Skeletal muscle tissue (tissue), 4 donors: Measurements from ENCODE around the gene DYDC1. TPM values are rescaled to one million over a fixed set of nuclear protein-coding genes. Genes with fewer than 3 reads are reported as not detected.
"Not testable (repeated sequence)": the region's sequence is repeated elsewhere in the genome, so short reads cannot be mapped to it uniquely, and the experiment has no call there.

Experiments
- H3K27ac ChIP-seq: one replicate; pipeline ENCODE4 v1.7.0; 2013; ENCODE audit warnings: mild to moderate bottlenecking, low read depth, low read length, inconsistent platforms
- H3K27me3 ChIP-seq, 3 donors: one replicate each; pipeline ENCODE4 v1.7.0; 2013; ENCODE audit warnings: low read length in 3 of 3; ENCODE audit not compliant: control insufficient read depth in 3 of 3, insufficient read depth in 3 of 3
- H3K36me3 ChIP-seq, 3 donors: one replicate each; pipeline ENCODE4 v1.7.0; 2013; ENCODE audit warnings: low read length in 3 of 3; ENCODE audit not compliant: control insufficient read depth in 3 of 3, insufficient read depth in 3 of 3
- H3K4me1 ChIP-seq, 3 donors: one replicate each; pipeline ENCODE4 v1.7.0; 2013; ENCODE audit warnings: low read length in 3 of 3, mild to moderate bottlenecking in 3 of 3; ENCODE audit not compliant: control insufficient read depth in 3 of 3, insufficient read depth in 3 of 3
- H3K4me3 ChIP-seq, 3 donors: one replicate each; pipeline ENCODE4 v1.7.0; 2013; ENCODE audit warnings: low read length in 3 of 3
- H3K9ac ChIP-seq, 3 donors: one replicate each; pipeline ENCODE4 v1.7.0; 2013; ENCODE audit warnings: low read length in 3 of 3, mild to moderate bottlenecking in 3 of 3, moderate library complexity in 2 of 3, low read depth in 1 of 3
- H3K9me3 ChIP-seq, 3 donors: one replicate each; pipeline ENCODE4 v1.7.0; 2013; ENCODE audit warnings: low read length in 3 of 3; ENCODE audit not compliant: control insufficient read depth in 3 of 3
- total RNA-seq: library from RNA; depleted of rRNA; stranded (reverse); fragments of >200 nt; gene quantifications from one replicate; pipeline ENCODE4 v1.2.3, GENCODE V29; 2014
- donor health status: Osteomylitis.

DYDC1 gene
- total RNA-seq, 1 donor from 2014 or later = not detected

DNA sequence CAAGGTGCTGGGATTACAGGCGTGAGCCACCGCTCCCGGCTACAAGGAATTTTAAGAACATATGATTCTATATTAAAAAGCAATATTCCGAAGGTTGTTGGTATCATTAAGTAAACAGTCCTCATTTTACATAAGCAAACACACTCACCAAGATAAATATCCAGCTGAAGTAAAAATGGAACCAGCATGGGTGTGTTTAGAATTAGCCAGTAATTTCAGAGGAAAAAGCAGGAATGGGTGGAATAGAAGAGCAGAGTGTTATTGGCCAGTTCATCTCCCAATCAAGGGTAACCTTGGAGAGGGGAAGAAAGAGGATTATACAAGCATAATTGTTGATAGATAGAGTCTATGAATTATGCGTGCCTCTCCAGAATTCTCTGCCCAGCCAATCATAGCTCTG lies 35.4 kb downstream of the DYDC1 start:
- H3K9ac ChIP-seq = no peak overlapping the region
- H3K27ac ChIP-seq = no peak overlapping the region
- no peak overlapping the region for H3K4me3 ChIP-seq
- no peaks in the 10 kb centered on the region for H3K9me3 ChIP-seq
- no peaks in the 10 kb centered on the region for H3K4me1 ChIP-seq
- peaks cover 0 to 3% (median 0%) of the 10 kb centered on the region in 3 donors for H3K27me3 ChIP-seq
- H3K36me3 ChIP-seq = no peaks in the 10 kb centered on the region

DNA sequence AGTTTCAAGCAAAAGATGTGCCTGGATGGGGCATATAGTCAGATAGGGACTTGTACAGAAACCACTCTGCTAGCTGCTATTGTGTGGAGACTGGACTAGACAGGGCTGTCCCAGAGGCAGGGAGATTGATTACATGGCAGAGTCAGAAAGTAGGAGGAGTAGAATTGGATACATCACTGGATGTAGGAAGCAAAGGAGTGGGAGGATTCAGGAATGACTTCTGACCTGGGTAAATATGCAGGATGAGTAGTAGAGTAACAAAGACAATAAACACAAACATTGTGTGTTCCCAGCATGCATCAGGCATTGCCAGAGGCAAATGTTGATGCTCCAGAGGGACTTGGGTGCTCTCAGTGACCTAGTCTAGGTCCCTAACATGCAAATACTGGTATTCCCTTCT lies 36.2 kb downstream of the DYDC1 start:
- Histone ChIP-seq H3K4me3 (no peak overlapping the region), H3K4me1 (no peaks in the 10 kb centered on the region), H3K9me3 (no peaks in the 10 kb centered on the region), H3K9ac (no peak overlapping the region), H3K36me3 (no peaks in the 10 kb centered on the region), H3K27ac (no peak overlapping the region), H3K27me3 (peaks cover 0 to 3% (median 0%) of the 10 kb centered on the region in 3 donors)

DNA sequence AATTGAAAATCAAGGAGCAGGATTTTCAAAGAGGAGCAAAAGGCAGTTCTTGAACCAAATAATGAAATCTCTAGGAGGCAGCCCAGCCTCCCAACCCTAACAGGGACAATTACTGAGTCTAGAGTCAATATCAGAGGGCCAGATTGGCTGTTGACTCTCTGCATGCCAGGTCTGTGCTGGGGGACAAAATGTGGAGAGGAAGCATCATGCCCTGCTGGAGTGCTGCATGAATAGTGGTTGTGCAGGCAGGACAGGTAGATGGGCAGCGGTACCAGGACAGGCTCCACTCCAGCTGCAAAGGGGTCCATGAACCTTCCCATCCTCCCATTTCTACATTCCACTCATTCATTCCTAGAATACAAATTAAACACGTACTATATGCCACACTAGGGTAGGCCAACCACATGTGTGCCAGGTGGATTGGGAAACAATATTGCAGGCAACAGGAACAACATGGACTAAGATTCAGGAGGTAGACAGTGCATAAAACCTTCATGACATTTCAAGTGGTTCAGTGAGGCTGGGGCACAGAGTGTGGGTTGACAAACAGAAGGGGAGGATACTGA lies 36.7 kb downstream of the DYDC1 start:
- Histone ChIP-seq H3K27me3 (peaks cover 0 to 3% (median 0%) of the 10 kb centered on the region in 3 donors), H3K36me3 (no peaks in the 10 kb centered on the region), H3K9ac (no peak overlapping the region), H3K9me3 (no peaks in the 10 kb centered on the region), H3K4me3 (no peak overlapping the region), H3K27ac (no peak overlapping the region), H3K4me1 (no peaks in the 10 kb centered on the region)

DNA sequence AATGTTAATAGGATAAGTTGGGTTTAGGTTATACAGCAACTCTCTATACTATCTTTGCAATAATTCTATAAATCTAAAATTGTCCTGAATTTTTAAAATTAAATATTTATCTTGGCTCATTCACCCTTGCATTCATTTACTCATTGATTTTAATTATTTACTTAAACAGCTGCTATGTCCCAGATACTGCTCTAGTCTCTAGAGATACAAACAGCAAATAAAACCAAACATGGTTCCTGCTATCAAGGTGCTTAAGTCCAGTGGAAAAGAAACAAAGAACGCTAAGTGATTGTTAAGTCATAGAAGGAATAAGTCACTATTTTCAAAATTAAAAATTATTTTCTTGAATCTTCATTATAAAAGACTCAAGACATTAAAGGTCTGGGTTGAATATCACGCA lies 37.2 kb downstream of the DYDC1 start:
- no peak overlapping the region for H3K27ac ChIP-seq
- H3K4me1 ChIP-seq = no peaks in the 10 kb centered on the region
- peaks cover 0 to 3% (median 0%) of the 10 kb centered on the region in 3 donors for H3K27me3 ChIP-seq
- H3K4me3 ChIP-seq = no peak overlapping the region
- H3K9ac ChIP-seq = no peak overlapping the region
- no peaks in the 10 kb centered on the region for H3K9me3 ChIP-seq
- no peaks in the 10 kb centered on the region for H3K36me3 ChIP-seq

DNA sequence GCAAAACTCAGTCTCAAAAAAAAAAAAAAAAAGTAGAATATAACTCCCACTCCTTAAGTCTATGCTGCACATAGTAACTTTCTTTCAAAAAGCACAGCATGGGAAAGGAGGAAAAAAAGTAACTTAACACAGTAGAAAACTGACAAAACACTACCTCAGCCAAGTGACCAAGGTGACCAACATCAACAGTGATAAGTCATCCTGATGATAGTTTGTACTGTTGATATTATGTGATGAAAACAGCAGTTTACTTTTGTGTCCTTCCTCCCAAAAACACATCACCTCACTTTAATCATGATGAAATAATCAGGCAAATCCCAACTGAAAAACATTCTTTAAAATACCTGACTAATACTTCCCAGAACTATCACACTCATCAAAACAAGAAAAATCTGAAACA lies 37.8 kb downstream of the DYDC1 start:
- Histone ChIP-seq H3K27ac (no peak overlapping the region), H3K4me1 (no peaks in the 10 kb centered on the region), H3K27me3 (peaks cover 0 to 3% (median 0%) of the 10 kb centered on the region in 3 donors), H3K9ac (no peak overlapping the region), H3K36me3 (no peaks in the 10 kb centered on the region), H3K9me3 (no peaks in the 10 kb centered on the region), H3K4me3 (no peak overlapping the region)

DNA sequence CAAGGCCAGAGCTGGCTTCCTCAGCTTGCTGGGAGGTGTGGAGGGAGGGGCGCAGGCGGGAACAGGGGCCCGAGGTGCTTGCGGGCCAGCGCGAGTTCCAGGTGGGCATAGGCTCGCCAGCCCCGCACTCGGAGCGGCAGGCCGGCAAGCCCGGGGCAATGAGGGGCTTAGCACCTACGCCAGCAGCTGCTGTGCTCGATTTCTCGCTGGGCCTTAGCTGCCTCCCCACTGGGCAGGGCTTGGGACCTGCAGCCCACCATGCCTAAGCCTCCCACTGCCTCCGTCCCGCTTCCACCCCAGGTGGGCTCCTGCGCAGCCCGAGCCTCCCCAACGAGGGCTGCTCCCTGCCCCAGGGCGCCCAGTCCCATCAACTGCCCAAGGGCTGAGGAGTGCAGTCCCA lies 41.2 kb downstream of the DYDC1 start:
- Histone ChIP-seq H3K4me3 (no peak overlapping the region), H3K36me3 (no peaks in the 10 kb centered on the region), H3K27me3 (peaks cover 0 to 3% (median 0%) of the 10 kb centered on the region in 3 donors), H3K9me3 (no peaks in the 10 kb centered on the region), H3K9ac (no peak overlapping the region), H3K27ac (no peak overlapping the region), H3K4me1 (no peaks in the 10 kb centered on the region)

DNA sequence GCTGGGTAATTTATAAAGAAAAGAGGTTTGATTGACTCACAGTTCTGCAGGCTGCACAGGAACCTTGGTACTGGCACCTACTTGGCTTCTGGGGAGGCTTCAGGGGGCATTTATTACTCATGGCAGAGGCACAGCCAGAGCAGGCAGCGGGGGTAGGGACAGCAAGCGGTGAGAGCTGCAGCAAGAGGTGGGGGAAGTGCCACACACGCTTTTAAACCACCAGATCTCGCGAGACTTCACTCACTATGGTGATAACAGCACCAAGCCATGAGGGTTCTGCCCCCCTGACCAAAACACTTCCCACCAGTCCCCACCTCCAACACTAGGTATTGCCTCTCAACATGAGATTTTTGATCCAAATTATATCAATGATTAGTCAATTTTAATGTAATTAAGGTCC lies 43.0 kb downstream of the DYDC1 start:
- no peaks in the 10 kb centered on the region for H3K36me3 ChIP-seq
- no peaks in the 10 kb centered on the region for H3K27me3 ChIP-seq
- no peak overlapping the region for H3K4me3 ChIP-seq
- H3K9ac ChIP-seq = no peak overlapping the region
- no peak overlapping the region for H3K27ac ChIP-seq
- H3K9me3 ChIP-seq = no peaks in the 10 kb centered on the region
- H3K4me1 ChIP-seq = no peaks in the 10 kb centered on the region

DNA sequence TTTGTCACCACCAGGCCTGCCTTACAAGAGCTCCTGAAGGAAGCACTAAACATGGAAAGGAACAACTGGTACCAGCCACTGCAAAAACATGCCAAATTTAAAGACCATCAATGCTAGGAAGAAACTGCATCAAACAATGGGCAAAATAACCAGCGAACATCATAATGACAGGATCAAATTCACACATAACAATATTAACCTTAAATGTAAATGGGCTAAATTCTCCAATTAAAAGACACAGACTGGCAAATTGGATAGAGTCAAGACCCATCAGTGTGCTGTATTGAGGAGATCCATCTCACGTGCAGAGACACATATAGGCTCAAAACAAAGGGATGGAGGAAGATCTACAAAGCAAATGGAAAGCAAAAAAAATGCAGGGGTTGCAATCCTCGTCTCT lies 50.6 kb downstream of the DYDC1 start:
- not testable (repeated sequence) for H3K9ac ChIP-seq, H3K27me3 ChIP-seq, H3K4me3 ChIP-seq, H3K9me3 ChIP-seq, H3K4me1 ChIP-seq, H3K36me3 ChIP-seq, H3K27ac ChIP-seq

DNA sequence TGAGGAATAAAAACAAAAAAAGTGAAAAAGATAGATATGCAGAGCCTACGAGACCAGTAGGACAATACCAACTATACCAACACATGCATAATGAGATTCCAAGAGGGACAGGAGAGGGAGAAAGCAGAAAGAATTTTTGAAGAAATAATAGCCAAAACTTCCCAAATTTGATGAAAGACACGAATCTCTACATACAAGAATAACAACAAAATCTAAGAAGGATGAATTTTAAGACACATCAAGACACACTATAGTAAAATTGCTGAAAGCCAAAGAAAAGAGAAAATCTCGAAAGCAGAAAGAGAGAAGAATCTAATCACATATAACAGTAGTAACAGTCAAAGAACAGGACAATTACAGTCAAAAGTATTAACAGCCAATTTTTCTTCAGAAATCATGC lies 59.6 kb downstream of the DYDC1 start:
- Histone ChIP-seq H3K9me3 (no peaks in the 10 kb centered on the region), H3K27ac (no peak overlapping the region), H3K4me3 (no peak overlapping the region), H3K36me3 (no peaks in the 10 kb centered on the region), H3K27me3 (no peaks in the 10 kb centered on the region), H3K4me1 (no peaks in the 10 kb centered on the region), H3K9ac (no peak overlapping the region)

DNA sequence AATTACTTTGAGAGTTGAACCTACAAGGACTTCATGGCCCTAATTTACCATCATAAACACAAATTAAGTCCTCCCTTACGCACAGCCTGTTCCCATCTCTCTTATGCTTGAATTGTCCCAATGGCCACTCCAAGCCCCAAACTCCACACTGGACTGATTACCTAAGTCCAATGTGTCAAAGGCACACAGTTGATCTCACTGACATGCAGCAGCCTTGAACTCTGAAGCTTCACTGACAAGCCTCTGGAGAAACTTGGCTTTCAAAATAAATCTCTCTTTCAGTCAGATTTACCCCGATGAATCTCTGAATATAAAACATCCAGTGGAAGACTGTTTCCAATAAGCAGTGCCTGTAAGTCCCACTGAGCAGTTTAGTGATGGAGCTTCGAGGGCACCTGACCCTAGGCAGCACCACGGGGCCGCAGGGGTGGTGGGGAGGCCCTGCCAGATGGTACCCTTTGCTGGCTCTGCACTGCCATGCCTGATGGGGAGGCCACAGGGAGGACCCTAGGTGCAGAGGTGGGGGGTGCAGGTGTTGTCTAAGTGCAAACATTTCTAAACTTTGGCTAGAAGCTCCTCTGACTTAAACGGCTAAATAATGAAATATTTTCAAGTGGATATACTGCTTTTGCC lies 63.8 kb downstream of the DYDC1 start:
- Histone ChIP-seq H3K36me3 (no peaks in the 10 kb centered on the region), H3K4me1 (no peaks in the 10 kb centered on the region), H3K4me3 (no peak overlapping the region), H3K27ac (no peak overlapping the region), H3K27me3 (no peaks in the 10 kb centered on the region), H3K9me3 (no peaks in the 10 kb centered on the region), H3K9ac (no peak overlapping the region)
